Hepatocyte (in vitro differentiated cells): ENCODE results near the gene FBXO11. TPM values are rescaled to one million over a fixed set of nuclear protein-coding genes. Genes with fewer than 3 reads are reported as not detected.

ENCODE experiments used
- DNase-seq: peaks from one replicate; pipeline ENCODE4 v3.0.0-alpha.2; 2016; ENCODE audit warnings: low spot score
- H2AFZ ChIP-seq: fragments of 200-600 bp; sonication (generic); 2 replicates; pipeline ENCODE4 v1.6.0; 2016; ENCODE audit warnings: antibody characterized with exemption, mild to moderate bottlenecking
- H3K27ac ChIP-seq: fragments of 200-600 bp; sonication (generic); 2 replicates; pipeline ENCODE4 v1.5.1; 2016; ENCODE audit warnings: mild to moderate bottlenecking
- H3K27me3 ChIP-seq: fragments of 200-600 bp; sonication (generic); 2 replicates; pipeline ENCODE4 v1.6.1; 2016
- H3K36me3 ChIP-seq: fragments of 200-600 bp; sonication (generic); replicated peaks from 2 replicates; pipeline ENCODE4 v1.5.1; 2016; ENCODE audit warnings: low read depth; ENCODE audit not compliant: insufficient read depth
- H3K4me1 ChIP-seq: fragments of 200-600 bp; sonication (generic); 2 replicates; pipeline ENCODE4 v1.5.1; 2016; ENCODE audit warnings: mild to moderate bottlenecking, moderate library complexity; ENCODE audit not compliant: insufficient read depth
- H3K4me2 ChIP-seq: fragments of 200-600 bp; sonication (generic); 2 replicates; pipeline ENCODE4 v1.6.0; 2016
- H3K4me3 ChIP-seq: fragments of 200-600 bp; sonication (generic); 2 replicates; pipeline ENCODE4 v1.5.1; 2016; ENCODE audit warnings: mild to moderate bottlenecking
- H3K79me2 ChIP-seq: fragments of 200-600 bp; sonication (generic); 2 replicates; pipeline ENCODE4 v1.6.0; 2017; ENCODE audit warnings: mild to moderate bottlenecking
- H3K9me2 ChIP-seq: fragments of 200-600 bp; sonication (generic); replicated peaks from 2 replicates; pipeline ENCODE4 v1.6.0; 2017; ENCODE audit warnings: mild to moderate bottlenecking; ENCODE audit not compliant: insufficient read depth
- H3K9me3 ChIP-seq: fragments of 200-600 bp; sonication (generic); 2 replicates; pipeline ENCODE4 v1.5.1; 2016; ENCODE audit warnings: low read depth, mild to moderate bottlenecking
- H4K20me1 ChIP-seq: fragments of 200-600 bp; sonication (generic); 2 replicates; pipeline ENCODE4 v1.6.0; 2016; ENCODE audit warnings: mild to moderate bottlenecking; ENCODE audit not compliant: insufficient read depth, poor library complexity, severe bottlenecking
- EZH2 ChIP-seq: fragments of 200-600 bp; sonication (generic); IDR thresholded peaks from 2 replicates; pipeline ENCODE4 v1.6.1; 2016; ENCODE audit warnings: antibody characterized with exemption, mild to moderate bottlenecking, borderline replicate concordance
- EZH2phosphoT487 ChIP-seq: fragments of 200-600 bp; sonication (generic); IDR thresholded peaks from one replicate; pipeline ENCODE4 v1.6.1; 2018; ENCODE audit warnings: antibody characterized with exemption, mild to moderate bottlenecking, low read depth, moderate library complexity; ENCODE audit not compliant: unreplicated experiment, severe bottlenecking
- WGBS: methylation state at CpG from one replicate; pipeline ENCODE4 v1.1.6; 2016; ENCODE audit warnings: low lambda C conversion rate; ENCODE audit errors: missing lambda C conversion rate; 5-methylcytosine and 5-hydroxymethylcytosine counted together
- polyA plus RNA-seq: library from polyadenylated mRNA; unstranded; fragments of >200 nt; fragmentation: Nextera tagmentation; extraction: Ambion mirVana; gene quantifications from 2 replicates; pipeline ENCODE4 v1.2.1, GENCODE V29; 2016
- total RNA-seq: library from RNA; depleted of rRNA; stranded (reverse); fragments of >200 nt; gene quantifications from 2 replicates; pipeline ENCODE4 v1.2.3, GENCODE V29; 2014
- TF ChIP-seq, protein P1 (sequence below): fragments of 200-600 bp; sonication (generic); IDR thresholded peaks from 2 replicates; pipeline ENCODE4 v1.5.1; 2016; ENCODE audit warnings: antibody characterized with exemption, mild to moderate bottlenecking; ENCODE audit not compliant: poor library complexity

FBXO11 gene
- total and polyA plus RNA-seq, 2 experiments from 2014 or later: 22.4 to 63.9 TPM

DNA sequence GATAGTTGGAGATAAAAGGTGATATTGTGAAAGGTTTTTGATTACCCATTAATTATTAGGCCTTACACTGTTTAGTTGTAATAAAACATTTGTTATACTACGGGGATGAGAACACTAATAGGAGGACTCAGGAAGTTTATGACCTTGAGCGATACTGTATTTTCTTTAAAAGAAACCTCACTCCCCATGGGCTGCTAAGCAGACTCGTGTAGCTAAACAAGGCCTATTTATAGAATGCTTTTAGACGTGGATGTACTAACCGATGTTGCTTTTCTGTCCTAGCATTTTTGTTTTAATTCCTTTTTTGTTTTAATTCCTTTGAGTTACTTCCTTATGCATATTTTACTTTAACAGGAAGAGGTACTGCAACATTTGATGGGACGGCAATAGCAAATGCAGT is 100.4 kb downstream of the FBXO11 start:
- peaks cover 16% of the 10 kb centered on the region for H3K36me3 ChIP-seq
- peaks cover 13% of the 10 kb centered on the region for H3K9me3 ChIP-seq
- WGBS: 75% methylated on average over 6 of the region's 6 CpGs
- H2AFZ ChIP-seq: no peak overlapping the region
- H3K79me2 ChIP-seq: peaks cover 34% of the 10 kb centered on the region
- H3K27me3 ChIP-seq: no peaks in the 10 kb centered on the region
- H3K4me1 ChIP-seq: no peaks in the 10 kb centered on the region
- no peak overlapping the region for H3K27ac ChIP-seq
- H3K4me2 ChIP-seq: no peak overlapping the region
- H3K4me3 ChIP-seq: no peak overlapping the region
- TF ChIP-seq EZH2phosphoT487 (no peak), EZH2 (no peak)
- TF ChIP-seq, protein P1, sequence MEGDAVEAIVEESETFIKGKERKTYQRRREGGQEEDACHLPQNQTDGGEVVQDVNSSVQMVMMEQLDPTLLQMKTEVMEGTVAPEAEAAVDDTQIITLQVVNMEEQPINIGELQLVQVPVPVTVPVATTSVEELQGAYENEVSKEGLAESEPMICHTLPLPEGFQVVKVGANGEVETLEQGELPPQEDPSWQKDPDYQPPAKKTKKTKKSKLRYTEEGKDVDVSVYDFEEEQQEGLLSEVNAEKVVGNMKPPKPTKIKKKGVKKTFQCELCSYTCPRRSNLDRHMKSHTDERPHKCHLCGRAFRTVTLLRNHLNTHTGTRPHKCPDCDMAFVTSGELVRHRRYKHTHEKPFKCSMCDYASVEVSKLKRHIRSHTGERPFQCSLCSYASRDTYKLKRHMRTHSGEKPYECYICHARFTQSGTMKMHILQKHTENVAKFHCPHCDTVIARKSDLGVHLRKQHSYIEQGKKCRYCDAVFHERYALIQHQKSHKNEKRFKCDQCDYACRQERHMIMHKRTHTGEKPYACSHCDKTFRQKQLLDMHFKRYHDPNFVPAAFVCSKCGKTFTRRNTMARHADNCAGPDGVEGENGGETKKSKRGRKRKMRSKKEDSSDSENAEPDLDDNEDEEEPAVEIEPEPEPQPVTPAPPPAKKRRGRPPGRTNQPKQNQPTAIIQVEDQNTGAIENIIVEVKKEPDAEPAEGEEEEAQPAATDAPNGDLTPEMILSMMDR: no peak
- no peak for DNase-seq
- H4K20me1 ChIP-seq: peaks cover 5% of the 10 kb centered on the region
- no peaks in the 10 kb centered on the region for H3K9me2 ChIP-seq

DNA sequence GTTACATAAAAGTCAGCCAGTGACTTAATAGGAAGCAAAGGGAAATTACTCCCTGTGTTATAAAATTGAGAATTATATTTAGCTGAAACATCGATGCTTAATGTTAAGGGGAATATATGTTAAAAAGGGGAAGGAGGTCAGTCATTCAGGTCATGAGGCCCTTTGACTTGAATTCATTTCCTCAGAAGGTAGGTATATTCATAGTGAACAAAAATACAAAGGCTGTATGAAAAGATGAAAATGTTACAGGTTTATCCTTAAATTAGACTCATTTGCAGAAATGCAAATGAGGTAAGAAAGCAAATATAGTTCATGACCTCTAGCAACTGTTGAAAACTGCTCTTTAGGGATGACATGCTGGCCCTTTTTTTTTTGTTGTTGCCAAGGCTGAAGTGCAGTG is 102.5 kb downstream of the FBXO11 start:
- Histone ChIP-seq H2AFZ (no peak overlapping the region), H3K4me3 (no peak overlapping the region), H3K9me2 (no peaks in the 10 kb centered on the region), H3K79me2 (peaks cover 55% of the 10 kb centered on the region), H3K27ac (no peak overlapping the region), H3K4me2 (no peak overlapping the region), H4K20me1 (peaks cover 3% of the 10 kb centered on the region), H3K27me3 (no peaks in the 10 kb centered on the region), H3K4me1 (no peaks in the 10 kb centered on the region), H3K9me3 (peaks cover 13% of the 10 kb centered on the region), H3K36me3 (peaks cover 21% of the 10 kb centered on the region)
- WGBS: 96% methylated on average over 1 of the region's 1 CpG
- TF ChIP-seq EZH2: no peak
- TF ChIP-seq EZH2phosphoT487: no peak
- TF ChIP-seq, protein P1: no peak
- no peak for DNase-seq

DNA sequence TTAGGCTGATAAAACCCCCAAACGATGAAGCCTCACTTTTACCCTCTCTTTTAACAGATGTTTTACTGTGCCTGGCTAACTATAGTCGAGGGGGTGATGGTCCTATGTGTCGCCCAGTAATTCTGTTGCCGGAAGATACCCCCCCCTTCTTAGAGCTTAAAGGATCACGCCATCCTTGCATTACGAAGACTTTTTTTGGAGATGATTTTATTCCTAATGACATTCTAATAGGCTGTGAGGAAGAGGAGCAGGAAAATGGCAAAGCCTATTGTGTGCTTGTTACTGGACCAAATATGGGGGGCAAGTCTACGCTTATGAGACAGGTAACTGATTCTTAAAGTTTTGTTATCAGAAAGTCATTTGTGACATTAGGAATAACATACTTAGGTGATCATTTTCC is 102.9 kb downstream of the FBXO11 start:
- H3K79me2 ChIP-seq: peaks cover 58% of the 10 kb centered on the region
- H3K9me3 ChIP-seq: peaks cover 13% of the 10 kb centered on the region
- no peaks in the 10 kb centered on the region for H3K4me1 ChIP-seq
- 98% methylated on average over 7 of the region's 7 CpGs for WGBS
- H4K20me1 ChIP-seq: no peaks in the 10 kb centered on the region
- H3K27ac ChIP-seq: no peak overlapping the region
- peaks cover 23% of the 10 kb centered on the region for H3K36me3 ChIP-seq
- no peaks in the 10 kb centered on the region for H3K27me3 ChIP-seq
- no peaks in the 10 kb centered on the region for H3K9me2 ChIP-seq
- H3K4me2 ChIP-seq: no peak overlapping the region
- TF ChIP-seq, protein P1: no peak
- TF ChIP-seq EZH2phosphoT487: no peak
- no peak for TF ChIP-seq EZH2
- DNase-seq: no peak
- no peak overlapping the region for H2AFZ ChIP-seq
- no peak overlapping the region for H3K4me3 ChIP-seq

DNA sequence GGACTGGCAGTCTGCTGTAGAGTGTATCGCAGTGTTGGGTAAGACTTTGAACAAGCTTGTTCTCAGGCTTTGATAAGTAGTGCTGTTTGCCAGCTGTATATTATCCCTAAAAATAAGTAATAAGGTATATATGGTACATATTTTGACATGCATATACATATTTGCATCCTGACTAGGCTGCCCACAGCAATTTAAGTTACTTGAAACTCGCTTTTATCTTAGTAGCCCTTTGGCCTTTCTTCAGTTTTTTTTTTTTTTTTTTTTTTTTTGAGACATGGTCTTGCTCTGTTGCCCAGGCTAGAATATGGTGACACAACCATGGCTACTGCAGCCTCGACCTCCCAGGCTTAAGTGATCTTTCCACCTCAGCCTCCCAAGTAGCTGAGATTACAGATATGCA is 105.2 kb downstream of the FBXO11 start:
- TF ChIP-seq, protein P1: no peak
- TF ChIP-seq EZH2phosphoT487 (no peak), EZH2 (no peak)
- H3K4me1 ChIP-seq: no peaks in the 10 kb centered on the region
- H3K27me3 ChIP-seq: no peaks in the 10 kb centered on the region
- peaks cover 22% of the 10 kb centered on the region for H3K36me3 ChIP-seq
- DNase-seq: no peak
- no peak overlapping the region for H3K4me3 ChIP-seq
- H2AFZ ChIP-seq: no peak overlapping the region
- H3K4me2 ChIP-seq: no peak overlapping the region
- WGBS: 93% methylated on average over 3 of the region's 3 CpGs
- no peaks in the 10 kb centered on the region for H3K9me2 ChIP-seq
- H3K27ac ChIP-seq: no peak overlapping the region
- peaks cover 1% of the 10 kb centered on the region for H4K20me1 ChIP-seq
- H3K9me3 ChIP-seq: peaks cover 13% of the 10 kb centered on the region
- peaks cover 79% of the 10 kb centered on the region for H3K79me2 ChIP-seq
